Measurements from ENCODE around the gene CTSE. TPM values are rescaled to one million over a fixed set of nuclear protein-coding genes. Genes with fewer than 3 reads are reported as not detected.

CTSE gene
- total and polyA plus RNA-seq, 2 experiments from 2014 or later, result not detected

DNA sequence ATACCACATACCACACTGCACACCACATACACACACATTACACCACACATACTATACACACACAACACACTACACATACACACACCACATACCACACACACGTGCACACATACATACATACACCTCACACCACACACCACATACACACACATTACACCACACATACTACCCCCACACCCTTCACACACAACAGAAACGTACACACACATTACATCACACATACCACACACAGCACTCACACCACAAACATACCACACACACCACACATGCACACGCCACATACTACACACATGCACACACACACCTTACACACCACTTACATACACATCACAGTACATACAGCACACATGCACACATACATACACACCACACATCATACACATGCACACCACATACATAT, 49.0 kb downstream of the CTSE start:
- Histone ChIP-seq H4K20me1 (replicated peaks; ENCODE audit: insufficient read depth) (no peaks in the 10 kb centered on the region), H2AFZ (no peak overlapping the region), H3K27me3 (ENCODE audit: insufficient read depth) (no peaks in the 10 kb centered on the region), H3K79me2 (replicated peaks; ENCODE audit: insufficient read depth) (no peaks in the 10 kb centered on the region), H3K4me2 (no peak overlapping the region), H3F3A (replicated peaks; ENCODE audit: low read depth) (peaks cover 10% of the 10 kb centered on the region; the same call in 1 of the 2 replicates), H3K4me1 (ENCODE audit: insufficient read depth) (no peaks in the 10 kb centered on the region), H3K36me3 (ENCODE audit: insufficient read depth) (no peaks in the 10 kb centered on the region), H3K4me3 (no peak overlapping the region), H3K27ac (ENCODE audit: low read depth) (no peak overlapping the region), H3K9me2 (ENCODE audit: insufficient read depth) (no peaks in the 10 kb centered on the region)
- peaks cover 9% of the 10 kb centered on the region for H3K27me3 Mint-ChIP-seq (ENCODE audit: insufficient read depth, low read depth, poor library complexity)
- no peak for DNase-seq (ENCODE audit: low spot score)
- no peak overlapping the region for H3K27ac Mint-ChIP-seq
- no peaks in the 10 kb centered on the region; the same call in 2 of the 3 replicates for H3K36me3 Mint-ChIP-seq (ENCODE audit: low read depth)
- TF ChIP-seq, protein P1, sequence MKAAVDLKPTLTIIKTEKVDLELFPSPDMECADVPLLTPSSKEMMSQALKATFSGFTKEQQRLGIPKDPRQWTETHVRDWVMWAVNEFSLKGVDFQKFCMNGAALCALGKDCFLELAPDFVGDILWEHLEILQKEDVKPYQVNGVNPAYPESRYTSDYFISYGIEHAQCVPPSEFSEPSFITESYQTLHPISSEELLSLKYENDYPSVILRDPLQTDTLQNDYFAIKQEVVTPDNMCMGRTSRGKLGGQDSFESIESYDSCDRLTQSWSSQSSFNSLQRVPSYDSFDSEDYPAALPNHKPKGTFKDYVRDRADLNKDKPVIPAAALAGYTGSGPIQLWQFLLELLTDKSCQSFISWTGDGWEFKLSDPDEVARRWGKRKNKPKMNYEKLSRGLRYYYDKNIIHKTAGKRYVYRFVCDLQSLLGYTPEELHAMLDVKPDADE (IDR thresholded peaks at IDR 0.05), result no peak
- no peak for TF ChIP-seq JUNB (IDR thresholded peaks at IDR 0.05; ENCODE audit: unreplicated experiment)
- TF ChIP-seq, protein P2, sequence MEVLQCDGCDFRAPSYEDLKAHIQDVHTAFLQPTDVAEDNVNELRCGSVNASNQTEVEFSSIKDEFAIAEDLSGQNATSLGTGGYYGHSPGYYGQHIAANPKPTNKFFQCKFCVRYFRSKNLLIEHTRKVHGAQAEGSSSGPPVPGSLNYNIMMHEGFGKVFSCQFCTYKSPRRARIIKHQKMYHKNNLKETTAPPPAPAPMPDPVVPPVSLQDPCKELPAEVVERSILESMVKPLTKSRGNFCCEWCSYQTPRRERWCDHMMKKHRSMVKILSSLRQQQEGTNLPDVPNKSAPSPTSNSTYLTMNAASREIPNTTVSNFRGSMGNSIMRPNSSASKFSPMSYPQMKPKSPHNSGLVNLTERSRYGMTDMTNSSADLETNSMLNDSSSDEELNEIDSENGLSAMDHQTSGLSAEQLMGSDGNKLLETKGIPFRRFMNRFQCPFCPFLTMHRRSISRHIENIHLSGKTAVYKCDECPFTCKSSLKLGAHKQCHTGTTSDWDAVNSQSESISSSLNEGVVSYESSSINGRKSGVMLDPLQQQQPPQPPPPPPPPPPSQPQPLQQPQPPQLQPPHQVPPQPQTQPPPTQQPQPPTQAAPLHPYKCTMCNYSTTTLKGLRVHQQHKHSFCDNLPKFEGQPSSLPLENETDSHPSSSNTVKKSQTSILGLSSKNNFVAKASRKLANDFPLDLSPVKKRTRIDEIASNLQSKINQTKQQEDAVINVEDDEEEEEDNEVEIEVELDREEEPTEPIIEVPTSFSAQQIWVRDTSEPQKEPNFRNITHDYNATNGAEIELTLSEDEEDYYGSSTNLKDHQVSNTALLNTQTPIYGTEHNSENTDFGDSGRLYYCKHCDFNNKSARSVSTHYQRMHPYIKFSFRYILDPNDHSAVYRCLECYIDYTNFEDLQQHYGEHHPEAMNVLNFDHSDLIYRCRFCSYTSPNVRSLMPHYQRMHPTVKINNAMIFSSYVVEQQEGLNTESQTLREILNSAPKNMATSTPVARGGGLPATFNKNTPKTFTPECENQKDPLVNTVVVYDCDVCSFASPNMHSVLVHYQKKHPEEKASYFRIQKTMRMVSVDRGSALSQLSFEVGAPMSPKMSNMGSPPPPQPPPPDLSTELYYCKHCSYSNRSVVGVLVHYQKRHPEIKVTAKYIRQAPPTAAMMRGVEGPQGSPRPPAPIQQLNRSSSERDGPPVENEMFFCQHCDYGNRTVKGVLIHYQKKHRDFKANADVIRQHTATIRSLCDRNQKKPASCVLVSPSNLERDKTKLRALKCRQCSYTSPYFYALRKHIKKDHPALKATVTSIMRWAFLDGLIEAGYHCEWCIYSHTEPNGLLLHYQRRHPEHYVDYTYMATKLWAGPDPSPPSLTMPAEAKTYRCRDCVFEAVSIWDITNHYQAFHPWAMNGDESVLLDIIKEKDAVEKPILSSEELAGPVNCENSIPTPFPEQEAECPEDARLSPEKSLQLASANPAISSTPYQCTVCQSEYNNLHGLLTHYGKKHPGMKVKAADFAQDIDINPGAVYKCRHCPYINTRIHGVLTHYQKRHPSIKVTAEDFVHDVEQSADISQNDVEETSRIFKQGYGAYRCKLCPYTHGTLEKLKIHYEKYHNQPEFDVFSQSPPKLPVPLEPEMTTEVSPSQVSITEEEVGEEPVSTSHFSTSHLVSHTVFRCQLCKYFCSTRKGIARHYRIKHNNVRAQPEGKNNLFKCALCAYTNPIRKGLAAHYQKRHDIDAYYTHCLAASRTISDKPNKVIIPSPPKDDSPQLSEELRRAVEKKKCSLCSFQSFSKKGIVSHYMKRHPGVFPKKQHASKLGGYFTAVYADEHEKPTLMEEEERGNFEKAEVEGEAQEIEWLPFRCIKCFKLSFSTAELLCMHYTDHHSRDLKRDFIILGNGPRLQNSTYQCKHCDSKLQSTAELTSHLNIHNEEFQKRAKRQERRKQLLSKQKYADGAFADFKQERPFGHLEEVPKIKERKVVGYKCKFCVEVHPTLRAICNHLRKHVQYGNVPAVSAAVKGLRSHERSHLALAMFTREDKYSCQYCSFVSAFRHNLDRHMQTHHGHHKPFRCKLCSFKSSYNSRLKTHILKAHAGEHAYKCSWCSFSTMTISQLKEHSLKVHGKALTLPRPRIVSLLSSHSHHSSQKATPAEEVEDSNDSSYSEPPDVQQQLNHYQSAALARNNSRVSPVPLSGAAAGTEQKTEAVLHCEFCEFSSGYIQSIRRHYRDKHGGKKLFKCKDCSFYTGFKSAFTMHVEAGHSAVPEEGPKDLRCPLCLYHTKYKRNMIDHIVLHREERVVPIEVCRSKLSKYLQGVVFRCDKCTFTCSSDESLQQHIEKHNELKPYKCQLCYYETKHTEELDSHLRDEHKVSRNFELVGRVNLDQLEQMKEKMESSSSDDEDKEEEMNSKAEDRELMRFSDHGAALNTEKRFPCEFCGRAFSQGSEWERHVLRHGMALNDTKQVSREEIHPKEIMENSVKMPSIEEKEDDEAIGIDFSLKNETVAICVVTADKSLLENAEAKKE (CRISPR knock-in tag; IDR thresholded peaks at IDR 0.05), result no peak
- TF ChIP-seq NANOG (IDR thresholded peaks at IDR 0.05; ENCODE audit: borderline replicate concordance), result no peak
- TF ChIP-seq EZH2 (IDR thresholded peaks at IDR 0.05; ENCODE audit: low read depth, unreplicated experiment), result no peak
- peaks cover 7% of the 10 kb centered on the region; the same call in 2 of the 3 replicates for H3K9me3 Mint-ChIP-seq
- H3K4me1 Mint-ChIP-seq, result peaks cover 2% of the 10 kb centered on the region; the same call in 2 of the 3 replicates
- ATAC-seq, result no peak
- H3K4me3 Mint-ChIP-seq, result no peak overlapping the region
